Ectodermal cell (in vitro differentiated cells): ENCODE measurements around the gene DOCK4.

Experiments used
- H3K27ac ChIP-seq: 2 replicates; pipeline ENCODE4 v1.7.0; 2013; ENCODE audit warnings: mild to moderate bottlenecking, low read depth, low read length; ENCODE audit not compliant: insufficient read depth, poor library complexity, severe bottlenecking
- H3K27me3 ChIP-seq: 2 replicates; pipeline ENCODE4 v1.7.0; 2013; ENCODE audit warnings: mild to moderate bottlenecking, low read length; ENCODE audit not compliant: insufficient read depth, control insufficient read depth, poor library complexity, severe bottlenecking
- H3K36me3 ChIP-seq: one replicate; pipeline ENCODE4 v1.7.0; 2013; ENCODE audit warnings: low read length; ENCODE audit not compliant: control insufficient read depth, insufficient read depth
- H3K4me1 ChIP-seq: one replicate; pipeline ENCODE4 v1.7.0; 2013; ENCODE audit warnings: low read length; ENCODE audit not compliant: control insufficient read depth, insufficient read depth
- H3K4me3 ChIP-seq: 2 replicates; pipeline ENCODE4 v1.7.0; 2013; ENCODE audit warnings: low read depth, low read length, control low read depth; ENCODE audit not compliant: insufficient read depth
- H3K9me3 ChIP-seq: 2 replicates; pipeline ENCODE4 v1.7.0; 2013; ENCODE audit warnings: mild to moderate bottlenecking, low read length, moderate library complexity; ENCODE audit not compliant: control insufficient read depth
- WGBS, 2 experiments: methylation state at CpG; one replicate each; pipeline ENCODE4 v1.1.7; 2013; ENCODE audit warnings: missing lambda C conversion rate in 2 of 2; 5-methylcytosine and 5-hydroxymethylcytosine counted together

DOCK4 gene

DNA sequence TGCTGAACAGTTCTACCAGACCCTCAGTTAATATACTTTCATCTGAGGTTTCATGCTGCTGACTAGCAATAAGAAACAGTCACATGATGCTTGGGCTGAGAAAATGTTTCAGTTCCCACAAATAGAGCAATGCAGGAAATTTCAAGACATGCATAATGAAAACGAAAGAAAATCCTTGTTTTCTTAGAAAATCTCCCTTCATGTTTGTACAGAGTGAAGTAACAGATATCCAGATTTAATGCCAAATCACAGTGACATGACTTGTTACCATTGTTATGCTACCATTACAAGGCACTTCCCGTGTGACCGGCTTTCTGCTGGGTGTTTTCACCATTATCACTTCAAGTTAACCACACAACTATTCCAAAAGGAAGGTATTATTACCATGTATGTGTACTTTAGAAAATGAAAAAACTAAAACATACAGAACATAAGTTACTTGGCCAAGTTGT is 121.7 kb downstream of the DOCK4 start:
- no peak overlapping the region for H3K4me3 ChIP-seq
- H3K27ac ChIP-seq: no peak overlapping the region
- WGBS, 2 experiments: 95 to 97% methylated on average over 3 of the region's 3 CpGs
- no peaks in the 10 kb centered on the region for H3K27me3 ChIP-seq
- H3K4me1 ChIP-seq: no peaks in the 10 kb centered on the region
- no peaks in the 10 kb centered on the region for H3K36me3 ChIP-seq
- no peaks in the 10 kb centered on the region for H3K9me3 ChIP-seq

DNA sequence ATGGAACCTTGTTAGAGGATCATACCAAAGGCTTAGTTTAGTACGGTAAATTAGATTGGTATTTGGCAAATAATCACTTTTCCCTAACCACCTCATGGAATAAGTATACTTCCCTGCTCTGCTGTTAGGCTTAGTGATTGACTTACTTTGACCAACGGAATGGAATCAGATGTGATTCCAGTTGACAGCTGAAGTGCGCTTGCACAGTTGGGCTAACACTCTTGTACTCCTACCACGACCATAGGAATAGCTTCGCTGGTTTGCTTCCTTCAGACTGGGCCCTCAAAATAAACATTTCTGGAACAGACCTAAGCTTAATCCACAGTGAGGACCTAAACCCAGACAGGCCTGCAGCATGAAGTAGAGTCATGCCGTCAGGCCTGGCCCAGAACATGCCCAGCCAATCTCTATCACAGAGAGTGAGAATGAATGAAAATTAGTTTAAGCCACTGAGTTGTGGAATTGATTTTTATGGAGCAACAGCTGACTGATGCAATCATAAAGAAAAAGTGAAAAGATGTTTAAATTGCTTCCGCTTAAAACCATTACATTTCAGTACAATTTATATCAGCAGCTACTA is 122.3 kb downstream of the DOCK4 start:
- Histone ChIP-seq H3K4me3 (no peak overlapping the region), H3K4me1 (no peaks in the 10 kb centered on the region), H3K27me3 (no peaks in the 10 kb centered on the region), H3K9me3 (no peaks in the 10 kb centered on the region), H3K36me3 (no peaks in the 10 kb centered on the region), H3K27ac (no peak overlapping the region)
- 94 to 95% methylated on average over 5 to 6 of the region's 7 CpGs for WGBS, 2 experiments

DNA sequence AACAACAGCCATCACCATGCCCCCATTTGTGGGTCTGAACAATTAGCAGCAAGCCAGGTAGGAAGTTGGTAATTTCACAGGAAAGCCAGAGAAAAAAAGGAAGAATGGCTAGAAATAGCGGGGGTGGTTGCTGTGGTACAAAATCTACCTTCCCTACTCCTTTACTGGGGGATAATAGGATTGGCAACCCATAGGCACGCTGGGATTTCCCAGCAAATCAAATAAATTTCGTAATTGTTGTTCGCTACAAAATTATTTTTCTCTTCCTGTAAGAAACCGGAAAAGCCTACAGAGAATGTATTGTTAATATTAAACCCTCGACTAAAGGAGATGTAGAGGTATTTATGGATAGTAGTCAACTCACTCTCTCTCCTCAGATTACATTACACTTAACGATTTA is 123.9 kb downstream of the DOCK4 start:
- Histone ChIP-seq H3K9me3 (no peaks in the 10 kb centered on the region), H3K27me3 (no peaks in the 10 kb centered on the region)
- 92 to 97% methylated on average over 4 of the region's 7 CpGs for WGBS, 2 experiments

DNA sequence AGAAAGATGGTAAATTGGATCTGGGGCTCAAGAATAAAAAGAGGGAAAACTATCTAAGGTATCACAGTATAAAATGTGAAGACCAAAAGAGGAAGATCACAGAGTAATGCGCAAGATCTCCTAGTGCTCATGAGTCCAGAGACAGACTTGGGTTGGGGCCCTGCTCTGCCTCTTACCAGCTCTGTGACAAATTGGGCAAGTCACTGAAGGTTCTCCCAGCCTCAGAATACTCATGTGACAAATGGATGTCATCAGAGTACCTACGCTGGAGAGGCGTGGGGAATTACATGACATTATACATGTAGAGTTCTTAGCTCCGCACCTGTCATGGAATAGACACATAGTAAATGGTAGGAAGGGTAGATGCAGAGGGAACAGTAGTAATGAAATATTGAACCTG is 124.4 kb downstream of the DOCK4 start:
- Histone ChIP-seq H3K4me3 (no peak overlapping the region), H3K27me3 (no peaks in the 10 kb centered on the region), H3K36me3 (no peaks in the 10 kb centered on the region), H3K9me3 (no peaks in the 10 kb centered on the region), H3K27ac (no peak overlapping the region), H3K4me1 (no peaks in the 10 kb centered on the region)
- 94 to 95% methylated on average over 4 of the region's 4 CpGs for WGBS, 2 experiments

More for the DNA sequence above, 123.9 kb downstream of the DOCK4 start:
- H3K36me3 ChIP-seq: no peaks in the 10 kb centered on the region
- H3K4me3 ChIP-seq: no peak overlapping the region
- no peak overlapping the region for H3K27ac ChIP-seq
- H3K4me1 ChIP-seq: no peaks in the 10 kb centered on the region

DNA sequence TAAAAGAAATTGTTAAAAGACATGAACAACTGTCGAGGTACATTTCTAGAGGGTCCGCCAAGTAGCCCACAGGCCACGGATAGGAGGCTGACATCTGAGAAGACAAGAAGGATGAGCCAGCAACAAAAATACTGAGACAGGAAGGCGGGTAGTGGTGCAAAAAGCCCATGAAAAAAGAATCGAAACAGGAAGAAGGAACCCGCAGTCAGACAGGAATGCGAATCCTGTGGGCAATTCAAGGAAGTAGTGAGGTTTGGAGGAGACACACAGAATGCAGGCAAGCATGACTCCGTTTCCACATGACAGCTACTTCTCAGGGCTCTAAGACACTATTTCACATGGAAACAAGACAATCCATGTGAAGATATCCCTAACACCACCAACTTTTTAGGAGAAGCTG is 125.2 kb downstream of the DOCK4 start:
- Histone ChIP-seq H3K9me3 (no peaks in the 10 kb centered on the region), H3K36me3 (no peaks in the 10 kb centered on the region), H3K4me1 (no peaks in the 10 kb centered on the region), H3K4me3 (no peak overlapping the region), H3K27me3 (no peaks in the 10 kb centered on the region), H3K27ac (no peak overlapping the region)
- 86 to 92% methylated on average over 8 of the region's 8 CpGs for WGBS, 2 experiments

DNA sequence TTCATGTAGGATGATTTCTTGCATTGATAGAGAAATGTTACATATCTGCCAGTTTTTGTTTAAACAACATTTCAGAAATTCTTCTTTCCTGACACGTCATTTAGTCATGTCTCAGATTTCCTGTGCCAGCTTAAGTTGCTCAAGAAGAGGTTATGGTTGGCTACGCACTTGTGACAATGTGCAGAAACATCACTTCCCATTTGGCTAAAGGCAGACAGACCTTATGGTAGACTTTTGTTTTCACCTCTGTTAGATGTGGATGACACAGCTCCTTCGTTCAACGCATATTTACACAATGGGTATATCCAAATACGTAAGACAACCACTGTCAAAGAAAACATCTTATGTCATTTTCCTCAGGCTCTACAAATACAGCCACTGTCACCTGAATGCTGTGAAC is 125.8 kb downstream of the DOCK4 start:
- H3K9me3 ChIP-seq: no peaks in the 10 kb centered on the region
- no peak overlapping the region for H3K4me3 ChIP-seq
- H3K4me1 ChIP-seq: no peaks in the 10 kb centered on the region
- WGBS, 2 experiments: 89 to 94% methylated on average over 5 of the region's 5 CpGs
- no peak overlapping the region for H3K27ac ChIP-seq
- no peaks in the 10 kb centered on the region for H3K36me3 ChIP-seq
- no peaks in the 10 kb centered on the region for H3K27me3 ChIP-seq

DNA sequence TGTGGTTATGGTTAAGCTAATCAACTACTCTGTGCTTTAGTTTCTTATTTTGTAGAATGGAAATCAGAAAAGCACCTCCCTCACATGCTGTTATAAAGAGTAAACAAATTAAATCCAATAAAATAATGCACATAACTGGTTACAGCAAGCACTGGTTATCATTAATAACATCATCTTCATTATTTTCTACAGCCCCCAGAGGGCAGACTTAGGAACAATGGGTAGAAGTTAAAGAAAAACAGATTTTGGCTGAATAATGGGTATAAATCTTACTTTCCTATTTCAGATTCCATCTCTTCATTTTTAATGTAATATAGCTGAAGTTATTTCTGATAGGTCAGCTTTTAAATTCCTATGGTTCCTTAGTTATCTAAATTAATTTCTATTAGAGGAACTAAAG is 126.5 kb downstream of the DOCK4 start:
- Histone ChIP-seq H3K4me3 (no peak overlapping the region), H3K9me3 (no peaks in the 10 kb centered on the region), H3K27ac (no peak overlapping the region), H3K36me3 (no peaks in the 10 kb centered on the region), H3K4me1 (no peaks in the 10 kb centered on the region), H3K27me3 (no peaks in the 10 kb centered on the region)

DNA sequence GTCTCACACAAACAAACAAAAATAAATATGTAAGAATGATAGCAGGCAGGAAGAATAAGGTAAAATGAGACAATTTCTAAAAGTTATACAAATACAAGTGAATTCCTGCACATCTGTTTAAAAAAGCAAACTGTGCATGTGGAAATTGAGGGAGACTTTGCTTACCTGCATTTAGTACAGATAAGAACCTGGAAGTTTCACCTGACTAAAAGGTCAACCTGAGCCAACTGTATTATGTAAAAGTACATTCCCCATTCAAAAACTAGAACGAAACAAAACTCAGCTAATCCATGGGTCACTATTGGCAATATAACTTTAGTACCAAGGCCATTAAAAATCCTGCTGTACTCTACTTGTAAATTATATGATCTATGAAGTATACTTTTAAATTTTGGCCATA is 127.1 kb downstream of the DOCK4 start:
- Histone ChIP-seq H3K4me1 (no peaks in the 10 kb centered on the region), H3K27me3 (no peaks in the 10 kb centered on the region), H3K36me3 (no peaks in the 10 kb centered on the region), H3K4me3 (no peak overlapping the region), H3K27ac (no peak overlapping the region), H3K9me3 (no peaks in the 10 kb centered on the region)
- 81 to 100% methylated on average over 1 of the region's 1 CpG for WGBS, 2 experiments

DNA sequence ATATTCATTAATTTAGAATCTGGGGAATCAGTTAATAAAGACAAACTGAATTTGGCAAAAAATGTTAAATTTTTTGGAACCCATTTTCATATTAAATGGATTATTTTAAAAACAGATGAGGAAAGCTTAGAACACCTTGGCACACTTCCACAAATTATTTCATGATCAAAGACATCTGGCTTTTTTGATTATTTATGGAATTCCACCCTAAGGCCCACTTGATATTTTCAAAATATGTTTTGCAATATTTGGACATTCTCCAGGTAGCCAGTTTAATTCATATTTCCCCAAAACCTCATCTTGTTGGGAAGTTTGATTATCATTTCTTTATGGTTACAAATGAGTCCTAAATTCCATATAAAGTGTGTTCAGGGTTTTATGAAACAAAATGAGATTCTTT is 129.9 kb downstream of the DOCK4 start:
- no peak overlapping the region for H3K4me3 ChIP-seq
- no peaks in the 10 kb centered on the region for H3K36me3 ChIP-seq
- H3K9me3 ChIP-seq: no peaks in the 10 kb centered on the region
- H3K27ac ChIP-seq: no peak overlapping the region
- no peaks in the 10 kb centered on the region for H3K27me3 ChIP-seq
- H3K4me1 ChIP-seq: no peaks in the 10 kb centered on the region

DNA sequence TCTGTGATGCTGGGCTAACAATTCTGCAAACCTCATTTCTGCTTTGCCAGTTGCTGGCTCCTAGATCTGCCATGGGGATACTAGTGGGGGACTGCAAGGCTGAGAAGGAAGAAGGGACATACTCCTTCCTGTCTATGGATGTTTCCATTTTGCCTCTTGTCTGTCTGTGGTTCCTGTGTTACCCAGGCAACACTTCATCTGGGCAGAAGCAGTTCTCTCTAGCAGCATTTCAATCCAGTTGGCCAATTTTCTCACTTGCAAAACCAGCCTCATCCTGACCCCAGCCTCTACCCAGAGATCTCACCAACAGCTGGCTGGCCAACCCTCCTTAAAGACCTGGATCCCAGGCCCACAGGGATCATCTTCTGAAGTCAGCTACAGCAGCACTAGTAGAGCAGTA is 131.7 kb downstream of the DOCK4 start:
- no peaks in the 10 kb centered on the region for H3K9me3 ChIP-seq
- H3K4me1 ChIP-seq: no peaks in the 10 kb centered on the region
- no peaks in the 10 kb centered on the region for H3K36me3 ChIP-seq
- no peak overlapping the region for H3K4me3 ChIP-seq
- H3K27ac ChIP-seq: no peak overlapping the region
- no peaks in the 10 kb centered on the region for H3K27me3 ChIP-seq

DNA sequence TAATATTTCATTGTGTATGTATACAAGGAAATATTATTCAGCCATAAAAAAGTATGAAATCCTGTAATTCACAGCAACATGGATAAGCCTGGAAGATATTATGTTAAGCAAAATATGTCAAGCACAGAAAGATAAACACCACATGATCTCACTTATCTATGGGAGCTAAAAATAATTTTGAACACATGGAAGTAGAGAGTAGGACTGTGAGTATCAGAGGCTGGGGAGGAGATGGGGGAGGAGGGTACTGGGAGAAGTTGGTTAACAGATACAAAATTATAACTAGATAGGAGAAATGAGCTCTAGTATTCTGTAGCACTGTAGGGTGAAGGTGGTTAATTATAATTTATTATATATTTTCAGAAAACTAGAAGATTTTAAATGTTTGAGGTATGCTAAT is 132.7 kb downstream of the DOCK4 start:
- H3K4me1 ChIP-seq: no peaks in the 10 kb centered on the region
- no peaks in the 10 kb centered on the region for H3K27me3 ChIP-seq
- no peaks in the 10 kb centered on the region for H3K9me3 ChIP-seq
- no peak overlapping the region for H3K4me3 ChIP-seq
- no peaks in the 10 kb centered on the region for H3K36me3 ChIP-seq
- H3K27ac ChIP-seq: no peak overlapping the region
